GM06990 (cell line): ENCODE results near the gene SLC25A43.

Experiments
- DNase-seq: peaks from one replicate; pipeline ENCODE4 v3.0.0-alpha.2; 2011; ENCODE audit not compliant: insufficient read length; ENCODE audit errors: extremely low read depth
- H3K27me3 ChIP-seq: replicated peaks from 2 replicates; pipeline ENCODE4 v1.6.0; 2011; ENCODE audit warnings: low read length; ENCODE audit not compliant: control insufficient read depth, insufficient read depth
- H3K36me3 ChIP-seq: 2 replicates; pipeline ENCODE4 v1.5.1; 2011; ENCODE audit warnings: low read length; ENCODE audit not compliant: control insufficient read depth, insufficient read depth
- H3K4me3 ChIP-seq: replicated peaks from 2 replicates; pipeline ENCODE4 v1.5.1; 2011; ENCODE audit warnings: low read depth, mild to moderate bottlenecking, control low read depth, low read length
- TF ChIP-seq, protein P1 (sequence below): IDR thresholded peaks from 2 replicates; pipeline ENCODE4 v1.5.1; 2011; ENCODE audit warnings: low read length, control low read depth, mild to moderate bottlenecking, inconsistent platforms; ENCODE audit not compliant: insufficient read depth, poor library complexity, severe bottlenecking

Gene SLC25A43

DNA sequence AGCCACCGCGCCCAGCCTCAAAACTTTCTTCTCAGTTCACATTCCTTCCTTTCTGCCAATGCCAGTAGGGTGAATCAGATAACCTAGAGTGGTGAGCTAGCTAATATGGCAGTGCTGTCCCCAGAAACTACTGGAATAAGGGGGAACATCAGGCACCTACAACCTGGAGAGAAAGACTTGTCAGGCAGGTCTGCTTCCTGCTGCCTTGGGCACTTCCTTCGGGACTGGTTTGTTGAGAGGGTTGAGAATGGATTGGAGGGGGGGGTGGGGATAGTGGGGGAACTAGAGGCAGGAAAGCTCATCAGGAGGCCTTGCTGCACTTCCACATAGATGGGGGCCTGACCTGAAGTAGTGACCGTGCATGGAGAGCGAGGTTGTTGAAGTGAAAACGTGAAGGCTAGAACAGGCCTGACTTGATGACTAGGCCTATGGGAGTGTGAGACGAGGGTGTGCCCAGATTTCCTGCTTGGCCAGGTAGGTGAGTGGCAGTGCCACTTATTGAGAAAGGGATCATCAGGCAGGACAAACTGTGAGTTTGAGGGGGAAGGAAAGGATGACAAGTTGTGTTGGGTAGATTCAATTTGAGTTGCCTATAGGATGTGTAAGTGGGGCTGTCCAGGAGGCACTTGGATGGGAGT is 102.5 kb downstream of the SLC25A43 start:
- no peaks in the 10 kb centered on the region for H3K36me3 ChIP-seq
- no peaks in the 10 kb centered on the region for H3K27me3 ChIP-seq
- no peak overlapping the region for H3K4me3 ChIP-seq
- no peak for DNase-seq
- TF ChIP-seq, protein P1, sequence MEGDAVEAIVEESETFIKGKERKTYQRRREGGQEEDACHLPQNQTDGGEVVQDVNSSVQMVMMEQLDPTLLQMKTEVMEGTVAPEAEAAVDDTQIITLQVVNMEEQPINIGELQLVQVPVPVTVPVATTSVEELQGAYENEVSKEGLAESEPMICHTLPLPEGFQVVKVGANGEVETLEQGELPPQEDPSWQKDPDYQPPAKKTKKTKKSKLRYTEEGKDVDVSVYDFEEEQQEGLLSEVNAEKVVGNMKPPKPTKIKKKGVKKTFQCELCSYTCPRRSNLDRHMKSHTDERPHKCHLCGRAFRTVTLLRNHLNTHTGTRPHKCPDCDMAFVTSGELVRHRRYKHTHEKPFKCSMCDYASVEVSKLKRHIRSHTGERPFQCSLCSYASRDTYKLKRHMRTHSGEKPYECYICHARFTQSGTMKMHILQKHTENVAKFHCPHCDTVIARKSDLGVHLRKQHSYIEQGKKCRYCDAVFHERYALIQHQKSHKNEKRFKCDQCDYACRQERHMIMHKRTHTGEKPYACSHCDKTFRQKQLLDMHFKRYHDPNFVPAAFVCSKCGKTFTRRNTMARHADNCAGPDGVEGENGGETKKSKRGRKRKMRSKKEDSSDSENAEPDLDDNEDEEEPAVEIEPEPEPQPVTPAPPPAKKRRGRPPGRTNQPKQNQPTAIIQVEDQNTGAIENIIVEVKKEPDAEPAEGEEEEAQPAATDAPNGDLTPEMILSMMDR = no peak

DNA sequence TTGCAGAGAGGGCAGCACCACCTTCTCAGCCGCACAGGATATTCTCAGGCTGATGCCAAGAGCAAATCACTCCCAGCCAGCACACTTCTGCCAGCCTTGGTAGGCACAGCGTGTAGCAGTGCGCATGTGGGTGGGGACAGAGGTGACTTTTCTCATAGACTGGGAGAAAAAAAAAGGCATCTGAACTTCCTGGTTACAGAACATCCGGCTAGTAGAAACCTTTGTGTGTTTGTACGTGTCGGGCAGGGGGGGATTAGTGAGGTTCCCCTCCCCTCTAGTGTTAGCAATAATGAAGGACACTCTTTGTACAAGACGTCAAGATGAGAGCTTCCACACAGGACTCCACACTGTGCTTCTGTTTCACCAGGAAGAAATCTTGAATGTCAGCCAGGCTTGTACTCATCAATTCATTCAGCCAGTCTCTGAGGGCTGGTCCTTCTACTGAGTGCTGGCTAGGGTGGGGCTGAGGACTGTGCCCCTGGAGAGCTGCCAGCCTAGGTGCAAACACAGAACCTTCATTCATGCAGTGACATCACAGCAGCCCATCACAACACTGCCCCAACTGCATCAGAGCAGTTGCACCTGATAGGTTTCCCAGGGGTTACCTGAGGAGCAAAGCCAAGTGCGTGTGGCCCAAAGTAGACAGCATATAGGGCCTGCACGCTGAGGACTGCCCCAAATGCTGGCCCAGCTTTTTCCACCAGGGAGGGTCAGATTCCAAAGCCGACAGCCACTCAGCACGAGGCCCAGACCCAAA is 103.8 kb downstream of the SLC25A43 start:
- no peak overlapping the region for H3K4me3 ChIP-seq
- no peak for DNase-seq

DNA sequence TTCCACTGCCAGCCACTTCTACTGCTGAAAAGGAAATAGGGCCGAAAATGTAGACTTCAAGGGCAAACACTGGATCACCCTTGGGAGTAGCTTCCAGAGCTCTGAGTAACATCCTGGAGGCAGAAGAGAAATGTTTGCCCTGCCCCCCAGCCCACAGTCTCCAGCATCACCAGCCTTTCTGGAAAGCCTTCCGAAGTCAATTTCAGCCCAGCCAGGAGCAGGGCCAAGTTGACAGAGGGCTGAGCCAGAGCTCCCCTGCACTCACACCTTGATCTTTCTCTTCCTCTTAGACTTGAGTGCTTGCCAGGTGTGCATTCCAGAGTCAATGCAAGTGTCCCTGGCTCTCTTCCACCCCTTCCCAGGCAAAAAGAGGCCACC is 104.3 kb downstream of the SLC25A43 start:
- DNase-seq = no peak
- Histone ChIP-seq H3K4me3 (no peak overlapping the region), H3K27me3 (no peaks in the 10 kb centered on the region), H3K36me3 (no peaks in the 10 kb centered on the region)
- TF ChIP-seq, protein P1 = no peak

More for the DNA sequence above, 103.8 kb downstream of the SLC25A43 start:
- H3K27me3 ChIP-seq = no peaks in the 10 kb centered on the region
- H3K36me3 ChIP-seq = no peaks in the 10 kb centered on the region
- TF ChIP-seq, protein P1 = no peak
